ENCODE data around the gene VSNL1.

The VSNL1 gene

DNA sequence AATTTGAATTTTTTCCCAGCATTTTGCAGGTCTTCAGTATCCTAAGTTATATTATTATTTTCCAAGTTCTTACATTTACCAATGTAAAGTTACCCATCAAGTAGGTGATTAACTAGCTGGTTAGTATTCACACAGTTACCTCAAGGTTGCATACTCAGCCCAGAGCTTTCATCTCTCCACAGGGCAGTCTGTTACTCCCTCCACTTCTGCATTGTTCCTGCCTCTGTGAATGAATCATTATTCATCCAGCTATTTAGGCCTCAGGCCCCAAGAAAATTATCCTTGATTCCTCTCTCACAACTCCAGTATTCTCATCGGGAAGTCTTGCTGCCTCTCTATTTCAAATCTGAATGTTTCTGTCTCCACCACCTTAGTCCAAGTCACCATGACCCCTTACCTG lies 121.0 kb downstream of the VSNL1 start:
- DNase-seq: no peak
- intact Hi-C loops (cut with DNase I): no loop called here

GRCh38 chr2:17662723-17663122 lies 122.2 kb downstream of the VSNL1 start:
- DNase-seq: no peak
- intact Hi-C loops (cut with DNase I): no loop called here

- no peak for DNase-seq
- intact Hi-C loops (cut with DNase I): no loop called here
These were observed 124.0 kb downstream of the VSNL1 start for GRCh38 chr2:17664534-17664933.

GRCh38 chr2:17667898-17668297 lies 127.4 kb downstream of the VSNL1 start:
- intact Hi-C loops (cut with DNase I): no loop called here

DNA sequence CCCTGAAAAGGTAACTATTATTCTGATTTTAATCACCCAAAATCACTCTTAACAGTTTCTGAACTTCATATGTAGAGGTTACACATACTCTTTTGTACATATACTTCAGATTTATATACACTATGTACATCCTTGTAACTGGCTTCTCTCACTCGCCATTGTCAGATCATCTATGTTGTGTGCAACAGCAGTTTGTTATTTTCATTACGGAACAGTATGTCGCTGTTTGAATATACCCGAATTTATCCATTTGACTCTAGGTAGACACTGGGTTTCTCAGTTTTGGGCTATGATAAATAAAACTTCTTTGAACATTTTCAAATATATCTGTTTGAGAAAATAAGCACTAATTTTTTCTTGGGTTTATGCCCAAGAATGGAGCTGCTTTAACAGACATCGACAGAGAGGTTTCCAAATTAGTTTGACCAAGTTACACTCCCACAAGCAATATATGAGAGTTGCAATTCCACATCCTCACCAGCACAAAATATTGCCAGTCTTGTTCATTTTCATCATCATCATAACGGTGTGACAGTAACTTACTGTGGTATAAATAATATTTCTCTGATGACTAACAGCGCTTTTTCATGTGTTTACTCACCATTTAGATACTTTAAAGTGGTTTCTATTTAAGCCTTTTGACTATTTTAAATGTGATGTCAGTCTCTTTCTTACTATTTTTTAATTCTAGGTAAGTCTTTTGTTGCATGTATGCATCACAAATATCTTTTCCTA lies 132.3 kb downstream of the VSNL1 start:
- DNase-seq: no peak
- intact Hi-C loops (cut with DNase I): no loop called here

More at GRCh38 chr2:17667898-17668297, 127.4 kb downstream of the VSNL1 start:
- no peak for DNase-seq

DNA sequence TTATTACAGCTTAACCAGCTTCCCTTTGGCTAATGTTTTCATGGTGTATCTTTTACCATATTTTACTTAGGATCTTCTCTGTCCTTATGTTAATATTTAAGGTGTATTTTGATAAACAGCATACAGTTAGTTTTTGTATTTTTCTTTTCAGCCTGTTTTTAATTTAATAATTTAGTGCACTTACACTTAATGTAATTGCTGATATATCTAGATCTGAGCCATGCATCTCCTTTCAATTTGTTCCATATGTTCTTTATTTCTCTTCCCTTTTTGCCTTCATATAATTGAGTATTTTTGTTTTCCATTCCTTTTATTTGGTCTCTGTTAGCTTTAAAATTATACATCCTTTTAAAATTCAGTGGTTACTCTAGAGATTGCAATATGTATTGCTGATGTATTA lies 134.3 kb downstream of the VSNL1 start:
- intact Hi-C loops (cut with DNase I): no loop called here
- DNase-seq: no peak

- intact Hi-C loops (cut with DNase I): no loop called here
These were observed 139.6 kb downstream of the VSNL1 start for GRCh38 chr2:17680119-17680518.

DNA sequence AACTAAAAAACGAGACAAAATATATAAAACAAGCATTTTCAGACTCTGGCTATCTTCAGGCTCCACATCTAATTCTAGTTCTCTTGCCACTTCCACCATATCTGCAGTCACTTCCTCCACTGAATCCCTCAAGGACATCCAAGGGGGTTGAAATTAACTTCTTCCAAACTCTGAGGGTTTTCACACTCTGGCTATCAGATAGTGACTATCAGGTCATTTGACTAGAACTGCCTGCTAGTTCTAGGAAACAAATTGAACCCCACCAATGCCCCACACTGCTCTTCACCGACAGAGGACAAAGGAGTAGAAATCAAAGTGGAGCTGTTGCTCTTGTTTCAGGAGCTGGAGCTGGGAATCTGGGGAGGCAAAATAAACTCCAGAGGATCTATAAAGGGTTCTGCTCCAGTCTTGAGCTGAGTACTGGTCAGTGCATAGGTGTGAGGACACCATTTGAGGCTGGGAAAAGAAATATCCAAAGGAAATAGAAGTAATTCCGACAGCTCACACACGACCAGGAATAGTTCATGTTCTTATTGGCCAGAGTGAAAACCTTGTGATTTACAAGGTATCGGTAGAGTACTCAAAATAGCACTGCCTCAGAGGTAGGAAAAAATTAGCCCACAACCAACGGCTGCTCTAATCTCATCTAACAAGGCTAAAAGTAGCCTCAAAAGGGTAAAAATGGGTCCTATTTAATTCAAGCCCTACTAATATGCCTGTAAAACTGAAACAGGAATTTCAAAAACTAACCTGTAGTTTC lies 141.8 kb downstream of the VSNL1 start:
- no peak for DNase-seq

More at GRCh38 chr2:17680119-17680518, 139.6 kb downstream of the VSNL1 start:
- no peak for DNase-seq

DNA sequence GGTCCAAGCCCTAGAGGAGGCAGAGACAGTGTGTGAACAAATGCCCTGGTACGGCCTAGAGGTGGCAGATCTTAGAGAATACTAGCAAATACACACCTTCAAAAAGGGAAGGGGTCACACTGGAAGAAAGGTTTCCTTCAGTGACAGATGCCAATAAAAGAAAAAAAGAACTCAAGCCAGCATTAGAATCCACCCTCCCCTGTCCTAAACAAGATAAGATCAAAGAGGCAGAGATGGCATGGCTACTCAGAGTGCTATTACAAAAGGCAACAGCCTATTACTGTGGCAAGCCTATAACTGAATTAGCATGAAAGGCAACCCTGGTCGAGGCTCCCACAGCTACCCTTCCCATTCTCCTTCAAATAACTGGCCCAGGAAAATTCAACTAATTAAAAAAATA lies 143.5 kb downstream of the VSNL1 start:
- intact Hi-C loops (cut with DNase I): no loop called here
- DNase-seq: no peak

More for the DNA sequence above, 141.8 kb downstream of the VSNL1 start:
- intact Hi-C loops (cut with DNase I): no loop called here

DNA sequence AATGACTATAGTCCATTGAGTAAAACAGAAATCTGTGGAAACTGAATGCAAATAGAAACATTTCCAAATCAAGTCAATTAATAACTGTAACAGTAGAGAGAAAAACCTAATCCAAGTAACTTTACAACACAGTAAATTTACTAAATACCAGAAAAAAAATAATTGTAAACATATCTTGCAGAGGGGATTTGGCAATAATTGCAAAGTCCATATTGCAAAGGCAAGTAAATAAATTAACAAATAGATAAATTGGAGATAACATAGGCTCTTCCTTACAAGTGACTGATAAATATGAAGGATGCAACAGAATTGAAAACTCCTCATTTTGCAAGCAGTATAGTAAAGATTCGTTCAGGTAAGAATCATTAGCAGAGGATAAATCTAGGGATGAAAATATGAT lies 148.1 kb downstream of the VSNL1 start:
- intact Hi-C loops (cut with DNase I): no loop called here
- DNase-seq: no peak

GRCh38 chr2:17689010-17689409 lies 148.5 kb downstream of the VSNL1 start:
- intact Hi-C loops (cut with DNase I): no loop called here

GRCh38 chr2:17690776-17691175 lies 150.3 kb downstream of the VSNL1 start:
- intact Hi-C loops (cut with DNase I): no loop called here

More at GRCh38 chr2:17689010-17689409, 148.5 kb downstream of the VSNL1 start:
- no peak for DNase-seq

More at GRCh38 chr2:17690776-17691175, 150.3 kb downstream of the VSNL1 start:
- no peak for DNase-seq

Data from head of caudate nucleus (tissue), 42 donors.